ENCODE results near the gene RUVBL2. TPM values are rescaled to one million over a fixed set of nuclear protein-coding genes. Genes with fewer than 3 reads are reported as not detected.
"Not testable (repeated sequence)": the region's sequence is repeated elsewhere in the genome, so short reads cannot be mapped to it uniquely, and the experiment has no call there.

The RUVBL2 gene
- total RNA-seq, 2 experiments from 2014 or later: 107 to 109 TPM

DNA sequence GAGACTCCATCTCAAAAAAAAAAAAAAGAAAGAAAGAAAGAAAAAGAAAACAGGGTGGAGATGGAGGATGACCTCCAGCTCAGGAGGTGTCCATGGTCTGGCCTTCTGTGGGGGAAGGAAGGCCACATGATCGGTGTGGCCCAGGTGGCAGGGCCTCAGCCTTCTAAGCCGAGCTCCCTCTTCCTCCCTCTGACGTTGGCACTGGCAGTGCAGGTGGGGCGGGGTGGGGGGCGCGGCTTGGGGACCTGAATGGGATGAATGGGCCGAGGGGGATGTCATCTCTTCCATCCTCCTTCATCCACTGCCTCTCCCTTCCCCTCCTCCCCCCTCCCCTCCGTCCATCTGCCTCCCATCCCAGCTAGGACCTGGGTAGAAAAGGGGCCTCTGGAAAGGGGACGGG, 46.0 kb downstream of the RUVBL2 start:
- H3K4me1 Mint-ChIP-seq (ENCODE audit: low read depth); H3K36me3 Mint-ChIP-seq; DNase-seq; H3K27me3 Mint-ChIP-seq; H3K9me3 Mint-ChIP-seq; POLR2A ChIA-PET; H3K4me3 Mint-ChIP-seq; CTCF ChIA-PET; H3K27ac Mint-ChIP-seq; intact Hi-C loops (cut with micrococcal nuclease): not testable (repeated sequence)

DNA sequence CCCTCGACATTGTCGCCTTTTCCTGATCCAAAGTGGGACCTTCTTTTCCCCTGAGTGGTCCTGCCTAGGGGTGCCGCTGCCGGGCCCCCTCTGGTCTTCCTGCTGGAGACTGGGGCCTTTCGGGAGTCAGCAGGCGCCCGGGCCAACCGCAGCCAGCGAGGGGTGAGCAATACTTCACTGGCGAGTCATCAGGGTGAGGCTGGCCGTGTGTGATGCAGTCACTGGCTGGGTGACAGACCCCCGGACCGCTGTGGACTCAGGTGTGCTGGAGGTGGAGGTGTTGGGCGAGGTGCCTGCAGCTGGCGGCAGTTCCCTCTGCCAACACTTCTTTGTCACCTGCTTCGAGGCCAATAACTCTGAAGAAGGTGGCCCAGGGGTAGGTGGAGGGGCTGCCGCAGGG, 48.5 kb downstream of the RUVBL2 start:
- intact Hi-C loops (cut with micrococcal nuclease): no loop called here
- no peaks in the 10 kb centered on the region for H3K27me3 Mint-ChIP-seq
- H3K27ac Mint-ChIP-seq: no peak overlapping the region
- no peak overlapping the region for H3K4me3 Mint-ChIP-seq
- ChIA-PET POLR2A (no interaction called here), CTCF (no interaction called here)
- no peaks in the 10 kb centered on the region for H3K4me1 Mint-ChIP-seq (ENCODE audit: low read depth)
- no peaks in the 10 kb centered on the region for H3K36me3 Mint-ChIP-seq
- DNase-seq: no peak
- no peaks in the 10 kb centered on the region for H3K9me3 Mint-ChIP-seq

DNA sequence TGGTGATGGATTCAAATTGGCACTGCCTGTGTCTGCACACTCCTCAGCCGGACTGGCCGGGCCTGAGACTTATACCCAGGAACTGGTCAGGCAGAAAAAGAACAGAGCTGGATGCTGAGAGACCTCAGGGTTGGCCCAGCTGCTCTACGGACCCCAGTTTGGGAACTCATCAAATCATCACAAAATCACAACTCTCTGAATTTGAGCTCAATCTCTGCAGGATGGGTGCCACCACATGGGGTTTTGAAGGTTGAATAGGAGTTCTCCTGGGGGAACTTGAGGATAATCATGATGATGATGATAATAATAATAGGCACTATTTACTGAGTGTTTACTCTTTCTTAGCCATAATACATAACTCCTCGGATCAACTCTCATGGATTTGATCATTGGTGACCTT, 49.0 kb downstream of the RUVBL2 start:
- H3K36me3 Mint-ChIP-seq; CTCF ChIA-PET; H3K4me1 Mint-ChIP-seq (ENCODE audit: low read depth); H3K4me3 Mint-ChIP-seq; H3K27ac Mint-ChIP-seq; POLR2A ChIA-PET; DNase-seq; intact Hi-C loops (cut with micrococcal nuclease); H3K9me3 Mint-ChIP-seq; H3K27me3 Mint-ChIP-seq: not testable (repeated sequence)

GRCh38 chr19:49043548-49043947, 49.9 kb downstream of the RUVBL2 start, which contains the start of gene CGB5:
Gene CGB5 (plus strand): TSS chr19:49043848. CDS start chr19:49044210, 362 bp downstream.
- H3K36me3 Mint-ChIP-seq; H3K9me3 Mint-ChIP-seq; POLR2A ChIA-PET; DNase-seq; CTCF ChIA-PET; H3K27me3 Mint-ChIP-seq; H3K4me3 Mint-ChIP-seq; H3K27ac Mint-ChIP-seq; intact Hi-C loops (cut with micrococcal nuclease); H3K4me1 Mint-ChIP-seq (ENCODE audit: low read depth): not testable (repeated sequence)

GRCh38 chr19:49049011-49049410, 55.3 kb downstream of the RUVBL2 start, which contains the start of gene CGB8:
Gene CGB8 (minus strand): TSS chr19:49049111. CDS start chr19:49048739, 372 bp downstream.
- H3K4me3 Mint-ChIP-seq; POLR2A ChIA-PET; H3K27ac Mint-ChIP-seq; H3K4me1 Mint-ChIP-seq (ENCODE audit: low read depth); CTCF ChIA-PET; H3K27me3 Mint-ChIP-seq; H3K9me3 Mint-ChIP-seq; H3K36me3 Mint-ChIP-seq; DNase-seq; intact Hi-C loops (cut with micrococcal nuclease): not testable (repeated sequence)

- H3K27ac Mint-ChIP-seq; H3K27me3 Mint-ChIP-seq; CTCF ChIA-PET; H3K4me3 Mint-ChIP-seq; POLR2A ChIA-PET; H3K4me1 Mint-ChIP-seq (ENCODE audit: low read depth); DNase-seq; intact Hi-C loops (cut with micrococcal nuclease); H3K9me3 Mint-ChIP-seq; H3K36me3 Mint-ChIP-seq: not testable (repeated sequence)
Observed at GRCh38 chr19:49049834-49050233, 56.1 kb downstream of the RUVBL2 start.

- DNase-seq; H3K36me3 Mint-ChIP-seq; H3K4me3 Mint-ChIP-seq; H3K4me1 Mint-ChIP-seq (ENCODE audit: low read depth); intact Hi-C loops (cut with micrococcal nuclease); H3K9me3 Mint-ChIP-seq; POLR2A ChIA-PET; CTCF ChIA-PET; H3K27ac Mint-ChIP-seq; H3K27me3 Mint-ChIP-seq: not testable (repeated sequence)
Observed at GRCh38 chr19:49050376-49051033, 56.8 kb downstream of the RUVBL2 start.

DNA sequence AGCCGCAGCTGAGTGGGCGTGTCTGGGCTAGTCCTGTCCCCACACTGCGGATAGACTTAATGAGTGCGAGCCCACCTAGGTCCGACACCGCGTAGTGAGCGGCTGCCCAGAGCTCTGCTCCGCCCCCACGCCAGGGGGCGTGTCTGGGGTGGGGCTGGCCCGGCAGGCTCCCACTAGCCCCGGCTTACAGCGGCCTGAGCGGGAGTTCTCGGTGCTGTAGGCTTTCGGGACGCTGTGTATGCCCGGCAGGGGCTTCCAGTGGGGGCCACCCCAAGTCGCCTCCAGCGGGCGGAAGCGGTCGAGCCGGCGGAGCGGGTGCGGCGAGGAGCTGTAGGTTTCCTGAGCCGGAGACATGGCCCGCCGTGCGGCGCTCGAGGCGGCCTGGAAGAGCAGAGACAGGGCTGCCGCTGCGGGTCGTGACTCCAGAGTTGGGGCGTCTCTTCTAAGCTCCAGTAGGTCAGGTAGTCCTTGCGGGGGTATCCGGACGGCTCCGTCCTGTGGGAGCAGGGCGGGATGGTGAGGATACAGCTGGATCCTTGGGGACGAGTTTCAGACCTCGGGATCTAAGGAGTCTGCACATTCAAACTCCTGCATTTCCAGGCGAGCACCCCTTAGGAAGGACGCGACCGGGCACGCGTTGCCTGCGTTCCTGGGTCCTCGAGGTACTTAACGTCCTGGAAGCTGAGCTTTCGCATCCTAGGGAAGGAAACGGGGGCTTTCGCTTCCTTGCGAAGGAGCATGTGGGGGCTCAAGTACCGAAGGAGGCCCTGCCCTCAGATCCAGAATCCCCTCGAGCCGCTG, 62.6 kb downstream of the RUVBL2 start:
- intact Hi-C loops (cut with micrococcal nuclease): no loop called here
- ChIA-PET POLR2A (interaction anchor here (0.6 kb wide), 1 partner anchor 350 kb away, joined by 3 read pairs; no protein-coding TSS in a partner anchor), CTCF (interaction anchor here (0.6 to 2.4 kb wide), 6 partner anchors 41 to 261 kb away, joined by 3 to 11 read pairs (median 4); partner anchors contain the start of gene RUVBL2)
- Mint-ChIP-seq H3K36me3 (no peaks in the 10 kb centered on the region), H3K4me3 (peak overlapping the region; percentile 48), H3K27me3 (peaks cover 24% of the 10 kb centered on the region), H3K27ac (no peak overlapping the region), H3K9me3 (no peaks in the 10 kb centered on the region), H3K4me1 (ENCODE audit: low read depth) (peaks cover 21% of the 10 kb centered on the region)
- peak; percentile 66 for DNase-seq

DNA sequence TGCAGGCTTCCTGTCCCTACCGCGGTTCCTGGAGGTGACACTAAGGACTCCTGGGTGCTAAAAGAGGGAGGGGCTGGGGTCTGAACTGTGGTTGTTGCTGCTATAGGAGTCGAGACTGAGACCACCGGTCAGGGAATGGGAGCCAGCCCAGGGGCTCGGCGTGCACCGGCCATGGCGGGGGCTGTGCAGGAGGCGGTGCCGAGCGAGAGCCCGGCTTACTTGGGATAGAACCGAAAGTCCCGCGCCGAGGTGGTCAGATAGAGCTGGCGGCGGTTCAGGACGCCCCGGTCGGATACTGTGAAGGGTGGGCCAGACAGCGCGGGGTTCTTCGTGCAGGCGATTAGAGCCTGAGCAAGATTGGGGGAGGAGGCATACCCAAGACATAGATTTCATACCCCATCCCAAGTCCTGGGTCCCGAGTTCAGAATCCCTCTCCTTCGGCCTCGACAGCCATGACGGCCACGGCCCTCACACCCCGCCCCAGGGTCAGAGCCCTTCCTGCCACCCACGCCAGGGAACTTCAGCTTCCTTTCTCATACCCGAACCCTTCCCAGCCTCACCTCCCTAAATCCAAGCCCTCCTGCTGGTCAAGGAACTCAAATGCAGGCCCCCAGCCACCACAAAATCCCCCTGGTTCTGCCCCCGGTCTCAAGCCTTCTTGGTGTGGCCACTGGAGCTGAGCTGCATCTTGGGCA, 63.4 kb downstream of the RUVBL2 start:
- CTCF ChIA-PET: interaction anchor here (1.0 to 2.4 kb wide), 7 partner anchors 41 to 142 kb away, joined by 3 to 11 read pairs (median 4); partner anchors contain the start of genes LIN7B and RUVBL2
- H3K27me3 Mint-ChIP-seq: peaks cover 26% of the 10 kb centered on the region
- H3K4me3 Mint-ChIP-seq: peak overlapping the region; percentile 48
- intact Hi-C loops (cut with micrococcal nuclease); H3K27ac Mint-ChIP-seq; H3K36me3 Mint-ChIP-seq; POLR2A ChIA-PET; H3K9me3 Mint-ChIP-seq: not testable (repeated sequence)
- DNase-seq: peak; percentile 13
- H3K4me1 Mint-ChIP-seq (ENCODE audit: low read depth): peaks cover 21% of the 10 kb centered on the region

GRCh38 chr19:49057636-49058234, 64.0 kb downstream of the RUVBL2 start, which contains the start of gene CGB7:
Gene CGB7 (minus strand): TSS chr19:49057749. CDS start chr19:49055375, 2,374 bp downstream.
- intact Hi-C loops (cut with micrococcal nuclease): no loop called here
- Mint-ChIP-seq H3K9me3 (no peaks in the 10 kb centered on the region), H3K4me1 (ENCODE audit: low read depth) (peaks cover 21% of the 10 kb centered on the region), H3K4me3 (peak within 1 kb of the TSS; percentile 48), H3K36me3 (no peaks in the 10 kb centered on the region), H3K27me3 (peaks cover 26% of the 10 kb centered on the region), H3K27ac (no peak within 1 kb of the TSS)
- ChIA-PET POLR2A (no interaction called here), CTCF (interaction anchor here (1.0 to 2.4 kb wide), 4 partner anchors 40 to 169 kb away, joined by 3 to 11 read pairs (median 4); partner anchors contain the start of gene LIN7B)
- peak; percentile 61 for DNase-seq

GRCh38 chr19:49058562-49058961, 64.9 kb downstream of the RUVBL2 start:
- Mint-ChIP-seq H3K36me3 (no peaks in the 10 kb centered on the region), H3K27ac (no peak overlapping the region), H3K27me3 (peaks cover 30% of the 10 kb centered on the region), H3K4me3 (no peak overlapping the region), H3K9me3 (no peaks in the 10 kb centered on the region), H3K4me1 (ENCODE audit: low read depth) (peaks cover 21% of the 10 kb centered on the region)
- intact Hi-C loops (cut with micrococcal nuclease): no loop called here
- DNase-seq: peak; percentile 57
- CTCF ChIA-PET: interaction anchor here (1.0 kb wide), 1 partner anchor 168 kb away, joined by 3 read pairs; no protein-coding TSS in a partner anchor
- POLR2A ChIA-PET: no interaction called here

GRCh38 chr19:49059053-49059452, 65.4 kb downstream of the RUVBL2 start:
- Mint-ChIP-seq H3K9me3 (no peaks in the 10 kb centered on the region), H3K4me3 (no peak overlapping the region), H3K4me1 (ENCODE audit: low read depth) (peaks cover 21% of the 10 kb centered on the region), H3K27ac (no peak overlapping the region), H3K36me3 (no peaks in the 10 kb centered on the region), H3K27me3 (peaks cover 33% of the 10 kb centered on the region)
- POLR2A ChIA-PET: no interaction called here
- DNase-seq: no peak
- intact Hi-C loops (cut with micrococcal nuclease): no loop called here
- CTCF ChIA-PET: interaction anchor here (1.4 kb wide), 1 partner anchor 39 kb away, joined by 9 read pairs; no protein-coding TSS in a partner anchor
